ENCODE measurements around the gene SOWAHA.
"Not testable (repeated sequence)": the region's sequence is repeated elsewhere in the genome, so short reads cannot be mapped to it uniquely, and the experiment has no call there.

The SOWAHA gene

GRCh38 chr5:132778129-132778528 is 35.0 kb upstream of the SOWAHA start:
- no peak for DNase-seq

- DNase-seq, result no peak
Measured at GRCh38 chr5:132778856-132779255, 34.2 kb upstream of the SOWAHA start.

DNA sequence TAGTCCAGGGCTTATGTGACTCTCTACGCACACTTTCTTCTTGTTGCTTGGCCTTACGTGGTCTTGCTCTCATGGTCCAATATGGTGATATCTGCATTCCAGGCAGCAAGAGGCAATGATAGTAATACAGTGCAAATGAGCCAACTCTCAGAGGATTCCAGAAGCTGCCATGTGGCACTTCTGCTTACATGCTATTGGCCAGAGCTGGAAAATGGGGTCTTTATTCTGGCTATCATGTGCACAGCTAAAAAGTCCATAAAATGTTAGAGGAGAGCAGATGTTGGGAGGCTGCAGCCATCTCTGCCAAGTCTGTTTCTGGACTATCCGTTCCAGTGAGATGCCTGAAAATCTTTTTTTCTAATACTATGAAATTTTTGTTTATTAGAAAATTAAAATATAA is 33.1 kb upstream of the SOWAHA start:
- DNase-seq, result no peak

DNA sequence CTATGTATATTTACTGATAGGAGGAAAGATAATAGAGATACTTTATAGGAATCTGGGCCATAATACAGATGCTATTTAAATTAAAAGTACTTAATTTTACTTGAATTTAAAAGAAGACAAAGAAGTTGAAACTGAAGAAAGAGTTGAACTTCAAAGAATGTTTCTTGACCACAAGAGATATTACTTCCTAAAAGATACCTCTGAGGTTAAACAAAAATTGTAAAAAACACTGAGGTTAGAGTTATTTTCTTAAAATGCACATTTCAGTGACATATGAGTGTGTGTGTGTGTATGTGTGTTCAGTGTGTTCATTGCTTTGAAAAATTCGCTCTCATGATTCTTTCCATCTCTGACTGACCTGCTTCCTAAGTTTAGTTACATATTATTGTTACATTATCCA is 32.5 kb upstream of the SOWAHA start:
- DNase-seq, result no peak

- DNase-seq, result no peak
Measured at GRCh38 chr5:132781029-132781428, 32.1 kb upstream of the SOWAHA start.

DNA sequence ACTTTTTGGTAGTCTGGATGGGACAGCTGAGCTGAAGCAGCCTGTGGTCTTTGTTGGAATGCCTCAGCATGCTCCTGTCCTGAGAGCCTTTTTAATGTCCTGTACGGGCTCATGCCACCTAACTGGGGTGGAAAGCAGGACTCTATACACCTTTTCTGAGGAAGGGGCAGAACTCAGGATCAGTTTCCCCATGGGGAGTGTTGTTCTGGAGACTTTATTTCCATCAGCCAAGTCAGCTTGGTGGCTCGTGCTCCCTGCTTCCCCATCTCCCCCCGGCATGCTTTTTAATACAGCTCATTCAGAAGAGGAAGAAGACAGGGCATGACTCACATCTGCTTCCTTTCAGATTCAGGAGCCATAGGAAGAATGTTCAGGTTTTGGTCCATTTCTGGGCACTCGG is 31.0 kb upstream of the SOWAHA start:
- DNase-seq, result no peak

DNA sequence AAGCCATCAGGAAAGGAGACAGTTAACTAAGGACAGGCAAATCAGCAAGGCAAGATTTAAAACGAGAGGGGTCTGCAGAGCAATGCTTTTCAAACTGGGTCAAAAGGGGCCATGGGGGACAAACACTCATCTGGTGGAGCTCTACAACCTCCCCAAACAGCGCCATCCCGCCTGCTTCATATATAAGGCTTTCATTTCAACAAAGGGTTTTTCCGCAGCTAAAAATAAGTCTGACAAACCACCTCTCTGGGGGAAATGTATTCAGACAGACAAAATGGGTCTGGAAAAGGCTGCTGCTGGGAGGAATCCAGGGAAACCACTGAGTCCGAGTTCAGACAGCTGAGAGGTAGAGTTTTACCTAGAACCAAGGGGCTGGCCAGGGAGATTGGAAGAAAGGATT is 27.7 kb upstream of the SOWAHA start:
- DNase-seq, result no peak

GRCh38 chr5:132785864-132786263 is 27.2 kb upstream of the SOWAHA start:
- DNase-seq, result no peak

DNA sequence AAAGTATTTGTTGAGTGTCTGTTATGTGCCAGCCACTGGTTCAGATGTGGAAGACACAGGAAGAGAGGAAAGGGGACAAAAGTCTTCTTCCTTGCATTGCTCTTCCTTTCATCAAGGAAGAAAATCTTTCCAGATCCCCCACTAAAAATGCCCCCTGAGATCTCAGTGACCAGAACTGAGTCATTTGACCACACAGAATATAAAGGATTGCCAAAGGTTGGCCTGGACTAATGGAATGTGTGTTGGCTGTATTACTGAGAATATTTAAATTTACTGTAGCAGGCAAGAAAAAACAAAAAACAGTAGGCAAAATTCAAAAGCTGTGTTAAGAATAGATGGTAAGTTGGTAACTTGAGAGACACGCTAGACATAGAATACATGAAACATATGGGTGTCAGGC is 26.0 kb upstream of the SOWAHA start:
- no peak for DNase-seq

DNA sequence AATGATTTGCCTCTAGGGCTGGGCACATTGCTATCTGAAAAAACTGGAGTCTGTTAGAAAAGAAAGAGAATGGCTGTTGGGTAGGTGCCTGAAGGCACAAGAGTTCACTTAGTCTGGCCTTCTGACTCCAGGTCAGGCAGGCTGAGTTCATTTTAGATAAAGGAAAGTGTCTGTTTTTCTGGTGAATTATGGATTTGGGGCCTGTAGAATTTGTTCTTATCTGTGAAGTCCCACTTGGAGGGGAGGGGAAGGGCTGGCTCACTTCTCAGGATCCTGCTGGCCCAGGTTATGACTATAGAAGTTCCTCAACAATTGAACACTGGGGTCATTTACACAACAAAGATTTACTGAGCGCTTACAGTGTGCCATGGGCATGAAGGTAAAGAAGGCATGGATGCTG is 24.6 kb upstream of the SOWAHA start:
- no peak for DNase-seq

DNA sequence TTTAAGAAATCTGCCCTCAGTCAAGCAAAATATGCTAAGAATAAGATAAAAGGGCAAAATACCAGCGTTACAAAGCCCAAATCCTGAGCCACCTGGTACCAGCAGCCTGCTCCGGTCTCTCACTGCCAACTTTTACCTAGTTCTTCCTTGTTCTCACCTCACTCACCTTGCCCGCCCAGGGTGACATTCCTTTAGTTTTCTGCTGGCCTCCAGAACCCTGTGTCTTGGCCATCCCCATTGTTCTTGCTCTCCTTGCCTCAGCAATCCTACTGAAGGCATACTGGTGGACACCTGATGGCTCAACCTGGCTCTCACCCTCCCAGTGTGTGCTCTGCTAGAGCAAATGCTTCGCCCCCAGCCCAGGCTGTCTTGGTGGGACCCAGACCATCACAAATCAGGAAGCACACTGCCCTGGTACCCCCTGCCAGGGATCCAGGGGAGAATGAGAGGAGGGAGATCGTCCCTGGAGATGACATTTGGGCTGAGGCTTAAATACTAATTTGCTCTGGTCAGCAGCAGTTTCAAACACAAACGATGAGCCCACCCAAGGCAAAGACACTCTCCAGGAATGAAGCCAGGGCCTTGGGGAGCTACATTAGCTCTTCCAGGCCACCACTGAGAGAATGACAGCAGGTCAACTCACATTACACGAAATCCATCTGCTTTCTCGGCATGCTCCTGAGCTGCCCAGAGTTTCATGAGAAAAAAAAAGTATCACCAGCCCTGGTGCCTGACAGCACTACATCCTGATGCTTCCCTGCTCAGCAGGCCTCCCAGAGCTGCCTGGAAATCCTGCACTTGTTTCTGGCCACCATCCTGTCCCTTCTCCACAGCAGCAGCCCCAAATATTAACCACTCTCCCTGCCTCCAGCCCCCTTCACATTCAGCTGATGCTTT is 23.9 kb upstream of the SOWAHA start:
- DNase-seq, result no peak

- no peak for DNase-seq
Measured at GRCh38 chr5:132790201-132790865, 22.8 kb upstream of the SOWAHA start.

GRCh38 chr5:132791026-132791425 is 22.1 kb upstream of the SOWAHA start:
- DNase-seq, result no peak

- DNase-seq, result no peak
Measured at GRCh38 chr5:132797651-132798050, 15.5 kb upstream of the SOWAHA start.

DNA sequence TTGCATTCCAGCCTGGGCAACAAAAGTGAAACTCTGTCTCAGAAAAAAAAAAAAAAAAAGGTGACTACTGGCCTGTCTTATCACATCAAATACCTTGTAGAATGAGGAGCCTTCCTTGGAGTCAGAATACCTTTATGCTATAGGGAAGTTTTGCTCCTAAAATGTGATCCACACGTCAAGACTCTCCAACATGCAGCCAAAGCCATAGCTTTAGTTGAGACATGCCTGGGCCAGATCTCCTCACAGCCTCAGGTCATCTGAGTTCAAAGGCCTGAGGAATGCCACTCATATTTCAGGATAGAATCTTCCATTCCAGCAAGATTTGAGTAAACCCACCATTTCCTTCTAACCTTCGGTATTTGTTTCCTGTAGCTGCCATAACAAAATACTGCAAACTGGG is 13.7 kb upstream of the SOWAHA start:
- DNase-seq, result no peak

GRCh38 chr5:132800545-132800944 is 12.6 kb upstream of the SOWAHA start:
- no peak for DNase-seq

- DNase-seq, result no peak
Measured at GRCh38 chr5:132802044-132802684, 10.9 kb upstream of the SOWAHA start.

- DNase-seq, result not testable (repeated sequence)
Measured at GRCh38 chr5:132802685-132803066, 10.4 kb upstream of the SOWAHA start.

GRCh38 chr5:132804219-132804618 is 8.9 kb upstream of the SOWAHA start:
- DNase-seq, result not testable (repeated sequence)

DNA sequence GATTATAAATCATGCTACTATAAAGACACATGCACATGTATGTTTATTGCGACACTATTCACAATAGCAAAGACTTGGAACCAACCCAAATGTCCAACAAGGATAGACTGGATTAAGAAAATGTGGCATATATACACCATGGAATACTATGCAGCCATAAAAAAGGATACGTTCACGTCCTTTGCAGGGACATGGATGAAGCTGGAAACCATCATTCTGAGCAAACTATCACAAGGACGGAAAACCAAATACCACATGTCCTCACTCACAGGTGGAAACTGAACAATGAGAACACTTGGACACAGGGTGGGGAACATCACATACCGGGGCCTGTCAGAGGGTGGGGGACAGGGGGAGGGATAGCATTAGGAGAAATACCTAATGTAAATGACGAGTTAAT is 7.2 kb upstream of the SOWAHA start:
- DNase-seq, result not testable (repeated sequence)

GRCh38 chr5:132806804-132807162 is 6.3 kb upstream of the SOWAHA start:
- not testable (repeated sequence) for DNase-seq

DNA sequence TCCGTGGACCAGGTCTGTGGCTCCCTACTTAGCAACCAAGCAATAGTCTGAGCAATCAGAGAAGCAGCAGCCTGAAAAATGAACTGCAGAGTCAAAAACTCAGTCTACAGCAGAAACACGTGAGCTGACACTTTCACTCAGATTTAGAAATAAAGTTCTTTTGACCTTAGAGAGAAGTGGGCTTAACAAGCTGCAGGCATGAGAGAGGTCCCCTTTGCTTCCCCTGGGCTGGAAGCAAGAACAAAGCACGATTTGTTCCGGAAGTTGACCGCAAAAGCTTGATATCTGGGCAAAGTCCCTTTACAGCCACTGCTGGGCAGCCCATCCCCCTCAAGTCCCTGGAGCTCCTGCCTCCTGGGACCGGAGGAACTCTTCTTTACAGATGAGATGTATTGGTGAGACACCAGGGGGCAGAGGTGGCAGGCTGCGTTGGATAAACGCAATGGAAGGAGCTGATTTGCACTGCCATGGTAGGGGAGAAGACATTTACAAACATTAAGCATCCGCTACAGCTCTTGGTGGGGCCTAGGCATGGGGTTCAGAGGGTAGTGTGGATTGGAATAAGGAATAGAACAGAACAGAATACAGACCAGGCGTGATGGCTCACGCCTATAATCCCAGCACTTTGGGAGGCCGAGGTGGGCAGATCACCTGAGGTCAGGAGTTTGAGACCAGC is 5.8 kb upstream of the SOWAHA start:
- no peak for DNase-seq

- no peak for DNase-seq
Measured at GRCh38 chr5:132808448-132808847, 4.7 kb upstream of the SOWAHA start.

Data from SHP77 (cell line).